DOHH2 (cell line): ENCODE data around the gene TTC12.

Experiments
- H3F3A ChIP-seq: fragments of 200-600 bp; sonication (generic), shearing (Covaris generic); 2 replicates; pipeline ENCODE4 v1.6.0; 2016; ENCODE audit warnings: antibody characterized with exemption, mild to moderate bottlenecking; ENCODE audit not compliant: control insufficient read depth, insufficient read depth
- H3K27ac ChIP-seq: fragments of 200-600 bp; sonication (generic); 2 replicates; pipeline ENCODE4 v1.5.1; 2014; ENCODE audit warnings: low read depth, mild to moderate bottlenecking, low read length, moderate library complexity
- H3K27me3 ChIP-seq: fragments of 200-600 bp; sonication (generic); 2 replicates; pipeline ENCODE4 v1.6.1; 2014; ENCODE audit warnings: mild to moderate bottlenecking, low read length, mixed read lengths; ENCODE audit not compliant: control insufficient read depth
- H3K36me3 ChIP-seq: fragments of 200-600 bp; sonication (generic); 2 replicates; pipeline ENCODE4 v1.6.1; 2014; ENCODE audit warnings: mild to moderate bottlenecking, low read length, moderate library complexity, mixed read lengths; ENCODE audit not compliant: control insufficient read depth
- H3K4me1 ChIP-seq: fragments of 200-600 bp; sonication (generic); 2 replicates; pipeline ENCODE4 v1.6.1; 2014; ENCODE audit warnings: mild to moderate bottlenecking, low read length, mixed read lengths; ENCODE audit not compliant: control insufficient read depth
- H3K4me2 ChIP-seq: fragments of 200-600 bp; sonication (generic); 2 replicates; pipeline ENCODE4 v1.6.0; 2014; ENCODE audit warnings: mild to moderate bottlenecking, low read length, moderate library complexity
- H3K4me3 ChIP-seq: fragments of 200-600 bp; sonication (generic); 2 replicates; pipeline ENCODE4 v1.5.1; 2014; ENCODE audit warnings: mild to moderate bottlenecking, low read length, mixed read lengths
- H3K79me2 ChIP-seq: fragments of 200-600 bp; sonication (generic); 2 replicates; pipeline ENCODE4 v1.6.1; 2014; ENCODE audit warnings: mild to moderate bottlenecking, low read length, mixed read lengths; ENCODE audit not compliant: control insufficient read depth
- H3K9me2 ChIP-seq: fragments of 200-600 bp; sonication (generic); replicated peaks from 2 replicates; pipeline ENCODE4 v1.6.1; 2014; ENCODE audit warnings: mild to moderate bottlenecking, low read length, mixed read lengths; ENCODE audit not compliant: control insufficient read depth
- H3K9me3 ChIP-seq: fragments of 200-600 bp; sonication (generic); 2 replicates; pipeline ENCODE4 v1.6.1; 2014; ENCODE audit warnings: antibody characterized with exemption, low read length, mixed read lengths; ENCODE audit not compliant: control insufficient read depth, insufficient read depth
- H4K20me1 ChIP-seq: fragments of 200-600 bp; sonication (generic); 2 replicates; pipeline ENCODE4 v1.6.0; 2014; ENCODE audit warnings: low read depth, mild to moderate bottlenecking, antibody characterized with exemption, low read length, moderate library complexity; ENCODE audit not compliant: control insufficient read depth, insufficient read depth
- CTCF ChIP-seq: fragments of 200-600 bp; sonication (generic); IDR thresholded peaks from one replicate; pipeline ENCODE4 v1.5.1; 2014; ENCODE audit warnings: antibody characterized with exemption, mild to moderate bottlenecking, low read depth, low read length; ENCODE audit not compliant: poor library complexity, severe bottlenecking
- EZH2phosphoT487 ChIP-seq: fragments of 200-600 bp; sonication (generic); IDR thresholded peaks from 2 replicates; pipeline ENCODE4 v1.6.1; 2017; ENCODE audit warnings: borderline replicate concordance, mild to moderate bottlenecking, antibody characterized with exemption, low read length, moderate library complexity, mixed read lengths

Gene TTC12

DNA sequence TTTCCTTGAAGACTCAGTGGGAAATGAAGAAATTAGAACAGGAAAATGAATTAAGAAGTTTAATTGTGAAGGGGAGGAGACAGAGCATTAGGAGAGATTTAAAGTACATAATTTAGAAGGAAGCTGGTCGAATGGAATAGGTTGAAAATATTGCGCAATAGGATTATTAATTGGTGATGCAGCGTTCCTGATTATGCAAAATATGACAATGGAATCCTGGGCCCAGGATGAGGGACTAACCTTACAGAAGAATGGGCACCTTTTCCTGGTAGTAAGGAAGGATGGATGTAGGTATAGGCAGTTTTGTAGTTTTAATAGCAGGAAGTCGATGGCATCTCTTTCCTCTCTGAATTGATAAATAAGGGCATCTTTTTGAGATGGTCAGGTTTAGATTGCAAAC is 7.8 kb downstream of the TTC12 start:
- no peak overlapping the region for H3K27ac ChIP-seq
- no peaks in the 10 kb centered on the region for H3K9me3 ChIP-seq
- H3K36me3 ChIP-seq: no peaks in the 10 kb centered on the region
- TF ChIP-seq CTCF (no peak), EZH2phosphoT487 (no peak)
- no peak overlapping the region for H3K4me2 ChIP-seq
- H3K27me3 ChIP-seq: no peaks in the 10 kb centered on the region
- H3K79me2 ChIP-seq: no peaks in the 10 kb centered on the region
- H4K20me1 ChIP-seq: no peaks in the 10 kb centered on the region
- H3K4me1 ChIP-seq: no peaks in the 10 kb centered on the region
- H3K4me3 ChIP-seq: no peak overlapping the region
- no peaks in the 10 kb centered on the region for H3F3A ChIP-seq
- H3K9me2 ChIP-seq: no peaks in the 10 kb centered on the region

GRCh38 chr11:113324250-113324649 is 9.9 kb downstream of the TTC12 start:
- Histone ChIP-seq H3K4me2 (no peak overlapping the region), H3K4me3 (no peak overlapping the region), H3K27me3 (no peaks in the 10 kb centered on the region), H3K79me2 (no peaks in the 10 kb centered on the region), H3K9me3 (no peaks in the 10 kb centered on the region), H3F3A (no peaks in the 10 kb centered on the region), H4K20me1 (no peaks in the 10 kb centered on the region), H3K27ac (no peak overlapping the region), H3K9me2 (no peaks in the 10 kb centered on the region), H3K4me1 (no peaks in the 10 kb centered on the region), H3K36me3 (no peaks in the 10 kb centered on the region)
- TF ChIP-seq CTCF: no peak
- TF ChIP-seq EZH2phosphoT487: no peak

DNA sequence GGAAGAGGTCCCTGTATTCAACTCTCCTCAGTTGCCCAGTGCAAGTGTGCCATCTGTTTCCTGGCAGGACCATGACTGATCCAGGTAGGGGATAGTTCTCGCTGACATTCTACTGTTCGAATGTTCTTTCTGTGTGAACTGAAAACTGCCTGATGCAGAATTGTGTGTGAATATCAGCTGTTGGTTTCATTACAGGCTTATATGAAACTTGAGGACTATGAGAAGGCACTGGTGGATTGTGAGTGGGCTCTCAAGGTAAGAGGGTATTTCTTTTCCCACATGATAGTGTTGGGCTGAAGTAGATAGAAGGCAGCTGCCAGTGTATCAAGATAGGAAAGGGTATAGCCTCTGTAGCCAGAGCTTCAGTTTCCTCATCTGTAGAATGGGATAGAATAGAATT is 15.3 kb downstream of the TTC12 start:
- no peak overlapping the region for H3K4me3 ChIP-seq
- no peaks in the 10 kb centered on the region for H3K4me1 ChIP-seq
- no peaks in the 10 kb centered on the region for H3F3A ChIP-seq
- H3K79me2 ChIP-seq: no peaks in the 10 kb centered on the region
- H4K20me1 ChIP-seq: no peaks in the 10 kb centered on the region
- TF ChIP-seq CTCF: no peak
- no peak for TF ChIP-seq EZH2phosphoT487
- H3K9me3 ChIP-seq: no peaks in the 10 kb centered on the region
- H3K36me3 ChIP-seq: no peaks in the 10 kb centered on the region
- H3K4me2 ChIP-seq: no peak overlapping the region
- no peaks in the 10 kb centered on the region for H3K27me3 ChIP-seq
- no peak overlapping the region for H3K27ac ChIP-seq
- no peaks in the 10 kb centered on the region for H3K9me2 ChIP-seq

GRCh38 chr11:113331441-113331840 is 17.1 kb downstream of the TTC12 start:
- H3K4me3 ChIP-seq: no peak overlapping the region
- no peaks in the 10 kb centered on the region for H3F3A ChIP-seq
- H4K20me1 ChIP-seq: no peaks in the 10 kb centered on the region
- no peaks in the 10 kb centered on the region for H3K79me2 ChIP-seq
- H3K27ac ChIP-seq: no peak overlapping the region
- no peaks in the 10 kb centered on the region for H3K36me3 ChIP-seq
- no peak overlapping the region for H3K4me2 ChIP-seq
- no peaks in the 10 kb centered on the region for H3K9me3 ChIP-seq
- H3K4me1 ChIP-seq: no peaks in the 10 kb centered on the region
- no peaks in the 10 kb centered on the region for H3K27me3 ChIP-seq
- no peaks in the 10 kb centered on the region for H3K9me2 ChIP-seq
- TF ChIP-seq EZH2phosphoT487 (no peak), CTCF (no peak)
